Mucosa of descending colon (tissue), 3 donors: ENCODE results near the gene FN1. TPM values are rescaled to one million over a fixed set of nuclear protein-coding genes. Genes with fewer than 3 reads are reported as not detected.

Experiments
- ATAC-seq: fragments of 200-7000 bp; cut with Tn5 transposase; one replicate; pipeline ENCODE4 v1.9.1; 2020; ENCODE audit warnings: mild to moderate bottlenecking, moderate library complexity
- DNase-seq, 3 donors: peaks; one replicate each; pipeline ENCODE4 v3.0.0-alpha.2; 2020
- H3K36me3 ChIP-seq: fragments of 200-600 bp; one replicate; pipeline ENCODE4 v1.8.0; 2021; ENCODE audit warnings: low read depth, mild to moderate bottlenecking
- H3K4me1 ChIP-seq: fragments of 200-600 bp; one replicate; pipeline ENCODE4 v1.8.0; 2021; ENCODE audit warnings: low read depth, mild to moderate bottlenecking
- H3K4me3 ChIP-seq: fragments of 200-600 bp; one replicate; pipeline ENCODE4 v1.8.0; 2021; ENCODE audit warnings: mild to moderate bottlenecking
- H3K9me3 ChIP-seq: fragments of 200-600 bp; one replicate; pipeline ENCODE4 v1.8.0; 2021; ENCODE audit warnings: mild to moderate bottlenecking
- intact Hi-C, 2 donors: fragments of 100-400 bp; cut with DNase I in 1 of 2; cut with micrococcal nuclease in 1 of 2; formaldehyde crosslinking; loops; one replicate each; pipeline versions ENCODE4 v1.11.0 to v1.11.1; 2022; cut with DNase I, micrococcal nuclease
- total RNA-seq, 3 donors: library from RNA; stranded (reverse); fragmentation: NEBNext Ultra II Directional in 2 of 3; extraction: Animal tissue kit (Norgen Biotek cat#: 25700) in 2 of 3; gene quantifications; one replicate each; pipeline versions ENCODE4 v1.2.1 to v1.2.4, GENCODE V29; 2021 to 2023
- TF ChIP-seq, protein P1 (sequence below): fragments of 200-600 bp; IDR thresholded peaks from one replicate; pipeline ENCODE4 v1.8.0; 2022; ENCODE audit warnings: antibody characterized with exemption, mild to moderate bottlenecking
- donor health status: DM: no; HTN: no; CAD: no; lungs with moderate emphysema.
- donor health status: DM: no; HTN: no; CAD: no.
- donor health status: DM: no; HTN: yes; CAD: no.

Gene FN1
- total RNA-seq, 3 donors from 2014 or later, result 30.3 to 1,060 (median 208) TPM

- Histone ChIP-seq H3K9me3 (no peaks in the 10 kb centered on the region), H3K4me1 (no peaks in the 10 kb centered on the region), H3K36me3 (no peaks in the 10 kb centered on the region), H3K4me3 (no peak overlapping the region)
- no peak for ATAC-seq
- TF ChIP-seq, protein P1, sequence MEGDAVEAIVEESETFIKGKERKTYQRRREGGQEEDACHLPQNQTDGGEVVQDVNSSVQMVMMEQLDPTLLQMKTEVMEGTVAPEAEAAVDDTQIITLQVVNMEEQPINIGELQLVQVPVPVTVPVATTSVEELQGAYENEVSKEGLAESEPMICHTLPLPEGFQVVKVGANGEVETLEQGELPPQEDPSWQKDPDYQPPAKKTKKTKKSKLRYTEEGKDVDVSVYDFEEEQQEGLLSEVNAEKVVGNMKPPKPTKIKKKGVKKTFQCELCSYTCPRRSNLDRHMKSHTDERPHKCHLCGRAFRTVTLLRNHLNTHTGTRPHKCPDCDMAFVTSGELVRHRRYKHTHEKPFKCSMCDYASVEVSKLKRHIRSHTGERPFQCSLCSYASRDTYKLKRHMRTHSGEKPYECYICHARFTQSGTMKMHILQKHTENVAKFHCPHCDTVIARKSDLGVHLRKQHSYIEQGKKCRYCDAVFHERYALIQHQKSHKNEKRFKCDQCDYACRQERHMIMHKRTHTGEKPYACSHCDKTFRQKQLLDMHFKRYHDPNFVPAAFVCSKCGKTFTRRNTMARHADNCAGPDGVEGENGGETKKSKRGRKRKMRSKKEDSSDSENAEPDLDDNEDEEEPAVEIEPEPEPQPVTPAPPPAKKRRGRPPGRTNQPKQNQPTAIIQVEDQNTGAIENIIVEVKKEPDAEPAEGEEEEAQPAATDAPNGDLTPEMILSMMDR, result no peak
- intact Hi-C loops, result no loop called here
- no peak for DNase-seq
Measured at GRCh38 chr2:215356948-215357461, 78.9 kb downstream of the FN1 start.

DNA sequence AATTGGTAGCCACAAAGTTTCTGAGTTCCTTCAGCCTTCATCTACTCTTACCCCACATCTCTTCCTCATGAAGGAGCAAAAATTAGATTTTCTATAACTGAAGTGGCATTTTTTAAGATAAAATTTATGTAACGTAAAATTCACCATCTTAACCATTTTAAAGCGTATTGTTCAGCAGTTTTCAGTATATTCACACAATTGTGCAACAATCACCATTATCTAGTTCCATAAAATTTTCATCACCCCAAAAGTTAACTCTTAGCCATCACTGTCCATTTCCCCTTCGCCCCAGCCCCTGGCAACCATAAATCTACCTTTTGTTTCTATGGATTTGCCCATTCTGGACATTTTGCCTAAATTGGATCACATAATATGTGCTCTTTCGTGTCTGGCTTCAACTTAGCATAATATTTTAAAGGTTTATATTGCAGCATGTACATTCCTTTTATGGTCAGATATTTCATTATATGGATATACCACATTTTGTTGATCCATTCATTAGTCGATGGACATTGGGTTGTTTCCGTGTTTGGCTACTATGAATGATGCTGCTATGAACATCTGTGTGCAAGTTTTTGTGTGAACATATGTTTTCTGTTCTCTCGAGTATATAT, 79.4 kb downstream of the FN1 start:
- no peaks in the 10 kb centered on the region for H3K4me1 ChIP-seq
- H3K4me3 ChIP-seq, result no peak overlapping the region
- intact Hi-C loops, result no loop called here
- TF ChIP-seq, protein P1, result no peak
- DNase-seq (no peak), ATAC-seq (no peak)
- no peaks in the 10 kb centered on the region for H3K36me3 ChIP-seq
- no peaks in the 10 kb centered on the region for H3K9me3 ChIP-seq

DNA sequence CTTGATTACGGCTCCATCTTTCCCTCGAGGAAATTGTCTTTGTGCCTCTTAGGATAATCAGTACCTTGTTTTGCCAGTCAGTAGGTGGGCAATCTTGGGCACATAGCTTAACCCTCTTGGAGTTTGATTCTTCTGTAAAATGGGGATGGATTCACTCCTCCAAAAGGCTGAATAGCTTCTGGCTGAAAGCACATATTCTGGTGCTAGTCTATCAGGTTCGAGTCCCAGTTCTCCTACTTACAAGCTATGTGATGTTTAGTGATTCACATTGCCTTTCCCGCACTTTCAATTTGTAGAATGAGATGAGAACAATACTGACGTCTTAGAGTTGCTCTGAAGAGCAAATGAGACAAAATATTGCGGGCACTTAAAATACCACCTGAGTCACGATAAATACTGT, 80.1 kb downstream of the FN1 start:
- intact Hi-C loops, result no loop called here
- DNase-seq, result no peak
- no peak for ATAC-seq
- Histone ChIP-seq H3K4me3 (no peak overlapping the region), H3K4me1 (no peaks in the 10 kb centered on the region), H3K36me3 (no peaks in the 10 kb centered on the region), H3K9me3 (no peaks in the 10 kb centered on the region)
- TF ChIP-seq, protein P1, result no peak

DNA sequence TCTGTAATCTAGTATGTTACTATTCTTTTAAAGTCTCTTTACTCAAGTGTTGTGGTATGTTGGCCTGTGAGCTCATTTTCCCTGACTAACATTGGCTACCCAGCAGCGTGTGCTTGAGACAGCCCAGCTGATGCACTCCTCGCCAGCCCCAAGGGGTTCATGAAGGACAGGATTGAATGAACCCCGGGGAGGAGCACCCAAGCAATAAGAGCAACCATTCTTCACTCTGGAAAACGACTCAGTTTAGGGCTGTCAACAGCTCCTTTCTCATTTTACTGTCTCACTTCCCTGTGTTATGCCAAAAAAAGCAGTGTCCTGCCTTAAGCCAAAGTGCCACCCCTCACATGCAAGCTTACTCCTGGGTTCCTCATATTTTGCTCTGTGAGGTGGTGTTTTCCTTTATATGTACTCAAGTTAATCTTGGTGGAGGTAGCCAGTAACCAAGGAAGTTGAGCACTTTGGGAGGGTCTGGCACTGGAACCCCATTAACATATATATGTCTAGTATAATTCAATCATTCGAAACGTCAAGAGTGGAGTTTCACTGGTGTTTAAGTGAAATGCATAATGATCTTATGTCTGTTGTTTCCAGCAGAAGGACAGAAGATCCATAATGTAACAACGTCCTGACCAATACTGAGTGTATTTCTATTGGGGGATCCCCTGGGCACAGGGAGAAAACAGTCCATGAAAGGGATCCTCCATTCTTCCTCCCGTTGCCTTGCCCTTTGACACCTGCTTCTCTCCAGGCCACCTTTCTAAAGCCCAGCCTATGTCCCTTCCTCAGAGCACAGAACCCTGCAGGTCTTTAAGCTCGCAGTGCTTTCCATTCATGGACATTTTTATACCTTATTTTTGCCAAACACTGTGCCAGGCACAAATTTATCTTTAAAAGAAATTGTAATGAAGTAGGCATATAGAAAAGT, 80.8 kb downstream of the FN1 start:
- TF ChIP-seq, protein P1, result no peak
- Histone ChIP-seq H3K36me3 (no peaks in the 10 kb centered on the region), H3K4me3 (no peak overlapping the region), H3K9me3 (no peaks in the 10 kb centered on the region), H3K4me1 (no peaks in the 10 kb centered on the region)
- ATAC-seq (no peak), DNase-seq (no peak)
- intact Hi-C loops, result no loop called here

- Histone ChIP-seq H3K4me3 (no peak overlapping the region), H3K4me1 (no peaks in the 10 kb centered on the region), H3K9me3 (no peaks in the 10 kb centered on the region), H3K36me3 (no peaks in the 10 kb centered on the region)
- no peak for ATAC-seq
- DNase-seq, result no peak
- TF ChIP-seq, protein P1, result no peak
- intact Hi-C loops, result no loop called here
Measured at GRCh38 chr2:215352602-215353001, 83.3 kb downstream of the FN1 start.
